ENCODE data around the gene MED27.

DNA sequence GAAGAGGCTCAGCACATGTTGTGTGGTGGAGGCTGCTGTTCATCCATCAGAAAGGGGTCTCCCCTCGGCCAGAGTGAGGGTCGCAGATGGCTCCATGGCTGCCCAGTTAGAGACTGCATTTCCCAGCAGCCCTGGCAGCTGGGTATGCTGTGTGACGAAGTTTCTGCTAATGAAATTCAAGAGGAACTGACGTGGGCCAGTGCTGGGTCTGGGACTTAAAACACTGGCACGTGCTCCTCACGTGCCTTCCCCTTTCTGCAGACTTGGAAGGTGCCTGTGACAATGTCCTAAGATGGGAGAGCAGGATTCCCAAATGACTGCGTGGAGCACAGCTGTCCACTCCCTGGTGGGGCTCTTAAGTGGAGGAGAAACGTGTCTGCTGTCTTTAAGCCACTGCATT, 225.3 kb downstream of the MED27 start:
- TF ChIP-seq, protein P1, sequence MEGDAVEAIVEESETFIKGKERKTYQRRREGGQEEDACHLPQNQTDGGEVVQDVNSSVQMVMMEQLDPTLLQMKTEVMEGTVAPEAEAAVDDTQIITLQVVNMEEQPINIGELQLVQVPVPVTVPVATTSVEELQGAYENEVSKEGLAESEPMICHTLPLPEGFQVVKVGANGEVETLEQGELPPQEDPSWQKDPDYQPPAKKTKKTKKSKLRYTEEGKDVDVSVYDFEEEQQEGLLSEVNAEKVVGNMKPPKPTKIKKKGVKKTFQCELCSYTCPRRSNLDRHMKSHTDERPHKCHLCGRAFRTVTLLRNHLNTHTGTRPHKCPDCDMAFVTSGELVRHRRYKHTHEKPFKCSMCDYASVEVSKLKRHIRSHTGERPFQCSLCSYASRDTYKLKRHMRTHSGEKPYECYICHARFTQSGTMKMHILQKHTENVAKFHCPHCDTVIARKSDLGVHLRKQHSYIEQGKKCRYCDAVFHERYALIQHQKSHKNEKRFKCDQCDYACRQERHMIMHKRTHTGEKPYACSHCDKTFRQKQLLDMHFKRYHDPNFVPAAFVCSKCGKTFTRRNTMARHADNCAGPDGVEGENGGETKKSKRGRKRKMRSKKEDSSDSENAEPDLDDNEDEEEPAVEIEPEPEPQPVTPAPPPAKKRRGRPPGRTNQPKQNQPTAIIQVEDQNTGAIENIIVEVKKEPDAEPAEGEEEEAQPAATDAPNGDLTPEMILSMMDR (IDR thresholded peaks at IDR 0.05): no peak
- no peak for TF ChIP-seq EP300 (IDR thresholded peaks at IDR 0.05)
- TF ChIP-seq POLR2A (IDR thresholded peaks at IDR 0.05): no peak
